ENCODE data around the gene GATA6. TPM values are rescaled to one million over a fixed set of nuclear protein-coding genes. Genes with fewer than 3 reads are reported as not detected.
"Not testable (repeated sequence)": the region's sequence is repeated elsewhere in the genome, so short reads cannot be mapped to it uniquely, and the experiment has no call there.

Gene GATA6
- total RNA-seq, 1 donor from 2014 or later, result not detected

DNA sequence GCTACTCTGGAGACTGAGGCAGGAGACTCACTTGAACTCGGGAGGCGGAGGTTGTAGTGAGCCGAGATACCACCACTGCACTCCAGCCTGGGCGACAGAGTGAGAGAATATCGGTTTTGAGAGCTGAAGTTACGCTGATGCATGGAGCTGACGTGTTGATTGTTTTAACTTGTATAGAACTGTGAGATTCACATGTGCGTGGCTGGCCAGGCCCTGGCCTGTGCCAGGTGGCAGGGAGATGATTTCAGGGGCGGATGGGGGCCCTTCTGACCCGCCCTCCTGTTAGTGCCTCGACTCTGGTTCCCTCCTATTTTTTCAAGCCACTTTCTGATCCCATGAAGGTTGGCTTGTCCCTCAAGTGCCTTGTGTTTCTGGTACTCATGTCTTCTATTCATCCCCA is 25.7 kb downstream of the GATA6 start:
- no peaks in the 10 kb centered on the region for H3K9me3 Mint-ChIP-seq
- H3K27ac Mint-ChIP-seq, result no peak overlapping the region
- no peaks in the 10 kb centered on the region for H3K4me1 Mint-ChIP-seq
- no peak for DNase-seq
- no peak overlapping the region for H3K4me3 Mint-ChIP-seq
- no peaks in the 10 kb centered on the region for H3K36me3 Mint-ChIP-seq (ENCODE audit: low read depth)
- intact Hi-C loops (cut with micrococcal nuclease), result no loop called here
- H3K27me3 Mint-ChIP-seq, result peaks cover 4% of the 10 kb centered on the region

DNA sequence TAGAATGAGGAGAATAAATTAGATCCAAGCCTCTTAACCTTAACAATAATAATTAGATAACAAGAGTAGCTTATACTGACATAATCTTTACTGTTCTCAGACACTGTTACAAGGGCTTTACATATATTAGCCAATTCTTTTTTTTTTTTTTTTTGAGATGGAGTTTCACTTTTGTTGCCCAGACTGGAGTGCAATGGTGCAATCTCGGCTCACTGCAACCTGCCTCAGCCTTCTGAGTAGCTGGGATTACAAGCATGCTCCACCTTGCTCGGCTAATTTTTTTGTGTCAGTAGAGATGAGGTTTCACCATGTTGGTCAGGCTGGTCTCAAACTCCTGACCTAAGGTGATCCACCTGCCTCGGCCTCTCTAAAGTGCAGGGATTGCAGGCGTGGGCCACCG is 27.6 kb downstream of the GATA6 start:
- H3K4me1 Mint-ChIP-seq; H3K27ac Mint-ChIP-seq; H3K36me3 Mint-ChIP-seq (ENCODE audit: low read depth); H3K9me3 Mint-ChIP-seq; intact Hi-C loops (cut with micrococcal nuclease); DNase-seq; H3K4me3 Mint-ChIP-seq; H3K27me3 Mint-ChIP-seq: not testable (repeated sequence)

DNA sequence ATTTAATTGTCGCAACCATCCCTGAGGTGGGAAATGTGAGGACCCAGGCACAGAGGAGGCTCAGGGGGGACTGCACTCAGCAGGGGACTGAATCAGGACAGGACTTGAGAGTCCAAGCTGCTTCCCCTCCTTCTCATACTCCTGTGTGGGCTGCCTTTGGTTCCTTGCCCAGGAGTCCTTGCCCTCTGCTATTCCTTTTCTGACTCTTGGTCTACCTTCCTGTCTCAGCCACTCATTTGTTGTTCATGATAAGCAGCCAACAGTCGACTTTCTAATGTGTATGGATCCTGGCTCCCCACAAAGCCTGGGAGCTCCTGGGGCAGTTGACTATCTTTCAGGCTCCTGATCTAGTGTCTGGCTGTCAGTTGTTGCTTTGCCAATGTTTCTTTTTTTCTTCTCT is 28.3 kb downstream of the GATA6 start:
- Mint-ChIP-seq H3K27me3 (no peaks in the 10 kb centered on the region), H3K9me3 (no peaks in the 10 kb centered on the region), H3K4me1 (no peaks in the 10 kb centered on the region), H3K27ac (no peak overlapping the region), H3K36me3 (ENCODE audit: low read depth) (no peaks in the 10 kb centered on the region), H3K4me3 (no peak overlapping the region)
- intact Hi-C loops (cut with micrococcal nuclease), result no loop called here
- no peak for DNase-seq

DNA sequence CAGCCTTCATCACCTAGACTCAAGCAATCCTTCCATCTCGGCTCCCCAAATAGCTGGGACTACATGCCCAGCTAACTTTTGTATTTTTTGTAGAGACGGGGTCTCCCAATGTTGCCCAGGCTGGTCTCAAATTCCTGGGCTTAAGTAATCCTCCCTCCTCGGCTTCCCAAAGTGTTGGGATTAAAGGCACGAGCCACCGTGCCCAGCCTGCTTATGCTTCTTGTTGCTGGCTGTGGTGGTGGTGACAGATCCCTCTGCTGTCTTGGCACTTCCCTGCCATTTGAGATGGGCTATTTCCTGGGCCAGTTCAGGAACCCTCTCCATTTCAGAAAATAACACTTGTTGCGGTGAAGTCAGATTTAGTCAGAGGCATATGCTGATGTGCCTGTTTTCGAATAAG is 28.8 kb downstream of the GATA6 start:
- Mint-ChIP-seq H3K4me1 (no peaks in the 10 kb centered on the region), H3K4me3 (no peak overlapping the region), H3K27me3 (no peaks in the 10 kb centered on the region), H3K9me3 (no peaks in the 10 kb centered on the region), H3K36me3 (ENCODE audit: low read depth) (no peaks in the 10 kb centered on the region), H3K27ac (no peak overlapping the region)
- intact Hi-C loops (cut with micrococcal nuclease), result no loop called here
- no peak for DNase-seq

GRCh38 chr18:22199005-22199404 is 29.6 kb downstream of the GATA6 start:
- intact Hi-C loops (cut with micrococcal nuclease), result no loop called here
- H3K27me3 Mint-ChIP-seq, result no peaks in the 10 kb centered on the region
- H3K4me1 Mint-ChIP-seq, result no peaks in the 10 kb centered on the region
- H3K27ac Mint-ChIP-seq, result no peak overlapping the region
- no peak for DNase-seq
- no peaks in the 10 kb centered on the region for H3K36me3 Mint-ChIP-seq (ENCODE audit: low read depth)
- no peak overlapping the region for H3K4me3 Mint-ChIP-seq
- H3K9me3 Mint-ChIP-seq, result no peaks in the 10 kb centered on the region

GRCh38 chr18:22200611-22201225 is 31.3 kb downstream of the GATA6 start:
- Mint-ChIP-seq H3K27ac (no peak overlapping the region), H3K4me3 (no peak overlapping the region), H3K9me3 (no peaks in the 10 kb centered on the region), H3K4me1 (no peaks in the 10 kb centered on the region), H3K27me3 (no peaks in the 10 kb centered on the region), H3K36me3 (ENCODE audit: low read depth) (no peaks in the 10 kb centered on the region)
- DNase-seq, result no peak
- intact Hi-C loops (cut with micrococcal nuclease), result no loop called here

GRCh38 chr18:22203035-22203434 is 33.6 kb downstream of the GATA6 start:
- DNase-seq, result no peak
- no peaks in the 10 kb centered on the region for H3K9me3 Mint-ChIP-seq
- H3K4me1 Mint-ChIP-seq, result no peaks in the 10 kb centered on the region
- no peak overlapping the region for H3K27ac Mint-ChIP-seq
- no peaks in the 10 kb centered on the region for H3K36me3 Mint-ChIP-seq (ENCODE audit: low read depth)
- no peak overlapping the region for H3K4me3 Mint-ChIP-seq
- no peaks in the 10 kb centered on the region for H3K27me3 Mint-ChIP-seq
- intact Hi-C loops (cut with micrococcal nuclease), result no loop called here

- intact Hi-C loops (cut with micrococcal nuclease), result no loop called here
- H3K4me3 Mint-ChIP-seq, result no peak overlapping the region
- H3K4me1 Mint-ChIP-seq, result no peaks in the 10 kb centered on the region
- no peaks in the 10 kb centered on the region for H3K36me3 Mint-ChIP-seq (ENCODE audit: low read depth)
- H3K9me3 Mint-ChIP-seq, result no peaks in the 10 kb centered on the region
- H3K27ac Mint-ChIP-seq, result no peak overlapping the region
- H3K27me3 Mint-ChIP-seq, result no peaks in the 10 kb centered on the region
- DNase-seq, result no peak
These were observed 34.3 kb downstream of the GATA6 start for GRCh38 chr18:22203536-22204213.

GRCh38 chr18:22204214-22204536 is 34.8 kb downstream of the GATA6 start:
- Mint-ChIP-seq H3K27me3 (no peaks in the 10 kb centered on the region), H3K4me1 (no peaks in the 10 kb centered on the region), H3K36me3 (ENCODE audit: low read depth) (no peaks in the 10 kb centered on the region), H3K4me3 (no peak overlapping the region), H3K27ac (no peak overlapping the region), H3K9me3 (no peaks in the 10 kb centered on the region)
- DNase-seq, result no peak
- intact Hi-C loops (cut with micrococcal nuclease), result no loop called here

GRCh38 chr18:22204996-22205395 is 35.6 kb downstream of the GATA6 start:
- H3K4me3 Mint-ChIP-seq, result no peak overlapping the region
- no peaks in the 10 kb centered on the region for H3K27me3 Mint-ChIP-seq
- no peaks in the 10 kb centered on the region for H3K9me3 Mint-ChIP-seq
- H3K4me1 Mint-ChIP-seq, result no peaks in the 10 kb centered on the region
- no peak for DNase-seq
- intact Hi-C loops (cut with micrococcal nuclease), result no loop called here
- H3K27ac Mint-ChIP-seq, result no peak overlapping the region
- no peaks in the 10 kb centered on the region for H3K36me3 Mint-ChIP-seq (ENCODE audit: low read depth)

- H3K27me3 Mint-ChIP-seq, result no peaks in the 10 kb centered on the region
- intact Hi-C loops (cut with micrococcal nuclease), result no loop called here
- H3K36me3 Mint-ChIP-seq (ENCODE audit: low read depth), result no peaks in the 10 kb centered on the region
- no peak overlapping the region for H3K4me3 Mint-ChIP-seq
- H3K9me3 Mint-ChIP-seq, result no peaks in the 10 kb centered on the region
- no peaks in the 10 kb centered on the region for H3K4me1 Mint-ChIP-seq
- H3K27ac Mint-ChIP-seq, result no peak overlapping the region
- no peak for DNase-seq
These were observed 37.8 kb downstream of the GATA6 start for GRCh38 chr18:22207021-22207758.

- no peaks in the 10 kb centered on the region for H3K9me3 Mint-ChIP-seq
- no peak overlapping the region for H3K27ac Mint-ChIP-seq
- H3K4me3 Mint-ChIP-seq, result no peak overlapping the region
- intact Hi-C loops (cut with micrococcal nuclease), result no loop called here
- no peaks in the 10 kb centered on the region for H3K27me3 Mint-ChIP-seq
- H3K4me1 Mint-ChIP-seq, result no peaks in the 10 kb centered on the region
- no peak for DNase-seq
- no peaks in the 10 kb centered on the region for H3K36me3 Mint-ChIP-seq (ENCODE audit: low read depth)
These were observed 40.9 kb downstream of the GATA6 start for GRCh38 chr18:22210311-22210754.

DNA sequence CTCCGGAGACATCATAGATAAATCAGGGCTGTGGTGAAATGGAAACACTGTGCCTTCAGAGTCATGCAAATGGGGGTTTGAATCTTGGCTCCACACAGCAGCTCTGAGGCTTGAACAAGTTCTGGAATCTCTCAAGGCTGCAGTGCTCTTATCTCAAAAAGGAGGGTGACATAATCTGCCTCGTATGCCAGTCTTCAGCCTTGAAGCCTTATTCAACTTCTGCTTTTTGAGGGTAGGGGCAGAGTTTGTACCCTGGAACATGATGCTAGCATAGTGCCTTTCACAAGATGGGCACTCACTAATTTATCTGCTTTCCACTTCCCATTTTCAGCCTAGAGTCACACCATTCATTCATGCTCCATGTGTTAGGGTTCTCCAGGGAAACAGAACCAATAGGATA is 42.3 kb downstream of the GATA6 start:
- no peak overlapping the region for H3K27ac Mint-ChIP-seq
- H3K27me3 Mint-ChIP-seq, result no peaks in the 10 kb centered on the region
- no peak overlapping the region for H3K4me3 Mint-ChIP-seq
- no peaks in the 10 kb centered on the region for H3K4me1 Mint-ChIP-seq
- DNase-seq, result no peak
- no peaks in the 10 kb centered on the region for H3K36me3 Mint-ChIP-seq (ENCODE audit: low read depth)
- intact Hi-C loops (cut with micrococcal nuclease), result no loop called here
- no peaks in the 10 kb centered on the region for H3K9me3 Mint-ChIP-seq

DNA sequence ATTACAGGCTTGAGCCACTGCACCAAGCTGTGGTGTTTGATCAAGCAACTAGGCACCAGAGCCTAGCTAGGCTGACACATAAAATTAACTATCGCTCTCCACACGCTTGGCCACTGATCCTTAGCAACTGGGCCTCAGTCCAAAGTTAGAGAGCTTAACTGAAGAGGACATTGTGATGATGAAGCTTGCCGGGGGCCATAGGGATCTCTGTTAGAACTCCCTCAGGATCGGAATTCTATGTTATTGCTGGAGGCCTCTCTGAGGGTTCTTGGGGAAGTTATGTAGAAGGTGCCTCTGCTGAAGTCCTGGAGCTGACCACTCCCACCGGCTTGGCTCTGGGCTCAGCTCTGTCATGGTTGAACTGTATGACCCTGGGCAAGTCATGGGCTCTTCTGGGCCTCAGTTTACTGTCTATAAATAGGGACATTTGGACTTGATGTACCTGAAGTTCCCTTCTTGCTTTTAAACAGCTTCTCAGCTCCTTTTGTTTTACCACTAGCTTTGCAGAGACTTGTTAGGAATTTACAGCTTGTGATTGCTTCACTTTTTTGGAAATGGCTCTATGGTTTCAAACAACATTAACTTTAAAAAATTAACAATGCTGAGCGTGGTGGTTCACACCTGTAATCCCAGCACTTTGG is 44.1 kb downstream of the GATA6 start:
- Mint-ChIP-seq H3K27me3 (no peaks in the 10 kb centered on the region), H3K4me3 (no peak overlapping the region), H3K36me3 (ENCODE audit: low read depth) (no peaks in the 10 kb centered on the region), H3K9me3 (no peaks in the 10 kb centered on the region), H3K4me1 (no peaks in the 10 kb centered on the region), H3K27ac (no peak overlapping the region)
- DNase-seq, result no peak
- intact Hi-C loops (cut with micrococcal nuclease), result no loop called here

Measured in activated CD4-positive, alpha-beta T cell treated with anti-CD3 and anti-CD28 coated beads, Interleukin-2, amount 10 ng/mL, durations not matched to agents 24 days and 14 days (primary cell).